C4-2B (cell line): ENCODE results near the gene PLA2G3.

Experiments used
- CTCF ChIP-seq: fragments of 450-650 bp; conservative IDR thresholded peaks from 2 replicates; pipeline ENCODE4 v1.5.1; 2017; ENCODE audit warnings: mild to moderate bottlenecking
- ZFX ChIP-seq: fragments of 450-650 bp; IDR thresholded peaks from 2 replicates; pipeline ENCODE4 v1.6.1; 2017

GRCh38 chr22:31160328-31160978 lies 20.1 kb upstream of the PLA2G3 start:
- TF ChIP-seq CTCF (no peak), ZFX (no peak)
